Measurements from ENCODE around the gene LETM1. TPM values are rescaled to one million over a fixed set of nuclear protein-coding genes. Genes with fewer than 3 reads are reported as not detected.

Gene LETM1
- total and polyA plus RNA-seq, 4 experiments from 2014 or later = 6.5 to 42.8 (median 25.5) TPM

DNA sequence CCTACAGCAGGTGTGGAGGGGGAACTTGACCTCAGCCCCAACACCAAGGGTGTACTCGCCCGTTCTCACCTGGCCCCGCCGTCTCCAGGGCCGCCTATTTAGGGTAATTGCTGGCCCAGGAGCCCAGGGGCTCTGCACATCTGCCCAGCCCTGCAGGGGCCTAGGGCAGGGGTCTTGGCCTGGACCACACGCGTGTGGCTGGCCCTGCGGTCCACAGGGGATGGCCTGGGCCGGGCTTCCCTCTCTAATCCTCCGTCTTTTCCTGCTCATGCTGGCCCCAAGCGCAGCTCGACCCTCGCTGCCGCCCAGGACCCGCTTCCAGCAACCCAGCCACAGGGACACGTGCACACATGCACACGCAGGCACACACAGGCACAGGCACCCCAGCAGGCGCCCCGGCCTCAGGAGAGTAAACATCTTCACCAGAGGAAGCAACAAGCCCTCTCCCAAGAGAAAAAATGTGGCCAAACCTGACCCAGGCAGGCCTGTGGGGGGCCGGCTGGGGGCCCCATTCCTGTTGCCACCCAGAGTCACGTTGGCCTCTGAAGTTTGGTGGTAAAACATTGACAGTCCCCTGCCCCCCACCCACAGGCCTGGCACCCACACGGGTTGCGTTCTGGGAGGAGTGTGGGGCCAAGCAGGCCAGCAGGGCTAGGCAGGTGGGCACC lies 87.5 kb downstream of the LETM1 start:
- ChIA-PET POLR2A (ENCODE audit: partially characterized antibody) (no interaction called here), CTCF (ENCODE audit: partially characterized antibody) (no interaction called here)
- no peak overlapping the region for H3K4me3 ChIP-seq (ENCODE audit: low read length in 2 of 2)
- no peak for DNase-seq
- Mint-ChIP-seq H3K27me3 (peaks cover 6 to 8% of the 10 kb centered on the region in 2 donors), H3K4me1 (peaks cover 0 to 4% (median under 1%) of the 10 kb centered on the region in 4 donors), H3K9me3 (no peaks in the 10 kb centered on the region), H3K4me3 (peak overlapping the region; percentile 40 to 87 (median 66)), H3K36me3 (no peaks in the 10 kb centered on the region), H3K27ac (peak overlapping the region in 1 of 7 donors; percentile 73)
- H3K9me3 ChIP-seq (ENCODE audit: control insufficient read depth in 1 of 2, low read length in 2 of 2) = no peaks in the 10 kb centered on the region
- H3K4me1 ChIP-seq (ENCODE audit: insufficient read depth, low read length) = no peaks in the 10 kb centered on the region
- no peaks in the 10 kb centered on the region for H3K36me3 ChIP-seq (ENCODE audit: insufficient read depth, low read length)
- no peak overlapping the region for H3K27ac ChIP-seq (ENCODE audit: low read depth, low read length)
- H3K27me3 ChIP-seq (ENCODE audit: insufficient read depth, low read length) = peaks cover 4% of the 10 kb centered on the region
- intact Hi-C loops (cut with micrococcal nuclease) = no loop called here

DNA sequence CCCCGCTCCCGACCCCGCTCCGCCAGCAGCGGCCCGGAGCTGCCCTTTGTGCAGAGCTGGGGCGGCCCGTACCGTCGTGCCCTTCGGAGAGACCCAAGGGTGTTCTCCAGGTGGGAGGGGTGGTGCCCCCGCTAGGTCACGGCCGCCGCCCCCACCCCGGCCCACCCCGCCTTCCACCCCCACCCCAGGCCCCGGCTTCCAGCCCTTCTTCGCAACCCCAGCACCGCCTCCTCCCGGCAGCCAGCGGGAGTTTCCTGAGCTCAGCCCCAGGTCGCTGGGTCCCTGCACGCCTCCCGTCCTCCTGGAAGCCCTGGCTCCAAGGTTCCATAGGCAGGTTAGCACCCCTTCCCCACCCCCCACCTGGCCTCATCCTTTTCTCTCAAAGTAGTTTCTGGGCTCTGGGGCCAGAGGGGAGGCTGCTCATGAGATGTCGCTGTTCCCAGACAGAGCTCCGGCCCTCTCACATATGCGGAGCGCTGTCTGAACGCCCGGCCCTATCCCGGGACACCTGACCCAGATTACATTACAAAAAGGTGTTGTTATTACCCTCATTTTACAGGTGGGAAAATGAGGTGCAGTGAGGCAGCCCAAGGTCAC lies 88.1 kb downstream of the LETM1 start:
- Histone ChIP-seq H3K4me1 (ENCODE audit: insufficient read depth, low read length) (no peaks in the 10 kb centered on the region), H3K36me3 (ENCODE audit: insufficient read depth, low read length) (no peaks in the 10 kb centered on the region), H3K4me3 (ENCODE audit: low read length in 2 of 2) (no peak overlapping the region), H3K27me3 (ENCODE audit: insufficient read depth, low read length) (peaks cover 4% of the 10 kb centered on the region), H3K9me3 (ENCODE audit: control insufficient read depth in 1 of 2, low read length in 2 of 2) (no peaks in the 10 kb centered on the region), H3K27ac (ENCODE audit: low read depth, low read length) (no peak overlapping the region)
- Mint-ChIP-seq H3K4me3 (peak overlapping the region in 6 of 8 donors; percentile 40 to 81 (median 66)), H3K9me3 (no peaks in the 10 kb centered on the region), H3K27ac (no peak overlapping the region), H3K36me3 (no peaks in the 10 kb centered on the region), H3K4me1 (peaks cover 0 to 4% (median under 1%) of the 10 kb centered on the region in 4 donors), H3K27me3 (peaks cover 6 to 8% of the 10 kb centered on the region in 2 donors)
- POLR2A ChIA-PET (ENCODE audit: partially characterized antibody) = no interaction called here
- CTCF ChIA-PET (ENCODE audit: partially characterized antibody) = no interaction called here
- DNase-seq = no peak
- intact Hi-C loops (cut with micrococcal nuclease) = no loop called here

DNA sequence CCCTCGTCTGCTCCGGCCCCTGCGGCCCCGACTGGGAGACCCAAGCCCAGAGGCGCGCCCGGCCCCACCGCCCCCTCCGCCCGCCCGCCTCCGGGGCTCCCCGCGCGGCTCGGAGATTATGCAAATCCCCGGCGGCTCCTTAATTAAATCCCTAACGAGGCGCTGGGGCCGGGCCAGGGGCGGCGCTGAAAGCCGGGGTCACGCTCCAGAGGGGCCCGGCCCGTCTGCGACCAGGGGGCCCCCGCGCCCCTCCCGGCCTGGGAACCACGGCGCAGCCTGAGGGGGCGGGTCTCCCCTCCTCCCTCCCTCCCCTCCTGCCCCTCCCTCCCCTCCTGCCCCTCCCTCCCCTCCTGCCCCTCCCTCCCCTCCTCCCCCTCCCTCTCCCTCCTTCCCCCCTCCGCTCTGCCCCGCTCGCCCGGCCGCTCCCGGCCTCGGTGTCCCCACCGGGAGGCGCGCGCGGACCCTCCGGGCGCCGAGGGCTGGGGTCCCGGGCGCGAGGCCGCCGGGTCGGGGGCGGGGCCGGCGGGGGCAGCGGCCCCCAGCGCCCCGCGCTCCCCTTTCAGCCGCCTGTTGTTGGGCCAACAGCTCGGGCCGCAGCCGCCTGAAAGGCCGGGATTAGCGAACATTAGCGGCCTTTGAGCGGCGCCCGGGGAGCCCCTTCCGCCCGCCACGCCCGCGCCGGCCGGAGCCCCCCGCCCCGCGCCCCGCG lies 88.7 kb downstream of the LETM1 start:
- H3K27ac Mint-ChIP-seq = no peak overlapping the region
- peaks cover 6 to 10% of the 10 kb centered on the region in 2 donors for H3K27me3 Mint-ChIP-seq
- H3K36me3 ChIP-seq (ENCODE audit: insufficient read depth, low read length) = no peaks in the 10 kb centered on the region
- POLR2A ChIA-PET (ENCODE audit: partially characterized antibody) = no interaction called here
- no peaks in the 10 kb centered on the region for H3K36me3 Mint-ChIP-seq
- no peak overlapping the region for H3K4me3 ChIP-seq (ENCODE audit: low read length in 2 of 2)
- no peak overlapping the region for H3K27ac ChIP-seq (ENCODE audit: low read depth, low read length)
- CTCF ChIA-PET (ENCODE audit: partially characterized antibody) = no interaction called here
- no peaks in the 10 kb centered on the region for H3K9me3 ChIP-seq (ENCODE audit: control insufficient read depth in 1 of 2, low read length in 2 of 2)
- intact Hi-C loops (cut with micrococcal nuclease) = no loop called here
- H3K27me3 ChIP-seq (ENCODE audit: insufficient read depth, low read length) = peaks cover 4% of the 10 kb centered on the region
- H3K9me3 Mint-ChIP-seq = no peaks in the 10 kb centered on the region
- no peaks in the 10 kb centered on the region for H3K4me1 ChIP-seq (ENCODE audit: insufficient read depth, low read length)
- no peak for DNase-seq
- no peak overlapping the region for H3K4me3 Mint-ChIP-seq
- H3K4me1 Mint-ChIP-seq = peaks cover 0 to 4% (median under 1%) of the 10 kb centered on the region in 4 donors

DNA sequence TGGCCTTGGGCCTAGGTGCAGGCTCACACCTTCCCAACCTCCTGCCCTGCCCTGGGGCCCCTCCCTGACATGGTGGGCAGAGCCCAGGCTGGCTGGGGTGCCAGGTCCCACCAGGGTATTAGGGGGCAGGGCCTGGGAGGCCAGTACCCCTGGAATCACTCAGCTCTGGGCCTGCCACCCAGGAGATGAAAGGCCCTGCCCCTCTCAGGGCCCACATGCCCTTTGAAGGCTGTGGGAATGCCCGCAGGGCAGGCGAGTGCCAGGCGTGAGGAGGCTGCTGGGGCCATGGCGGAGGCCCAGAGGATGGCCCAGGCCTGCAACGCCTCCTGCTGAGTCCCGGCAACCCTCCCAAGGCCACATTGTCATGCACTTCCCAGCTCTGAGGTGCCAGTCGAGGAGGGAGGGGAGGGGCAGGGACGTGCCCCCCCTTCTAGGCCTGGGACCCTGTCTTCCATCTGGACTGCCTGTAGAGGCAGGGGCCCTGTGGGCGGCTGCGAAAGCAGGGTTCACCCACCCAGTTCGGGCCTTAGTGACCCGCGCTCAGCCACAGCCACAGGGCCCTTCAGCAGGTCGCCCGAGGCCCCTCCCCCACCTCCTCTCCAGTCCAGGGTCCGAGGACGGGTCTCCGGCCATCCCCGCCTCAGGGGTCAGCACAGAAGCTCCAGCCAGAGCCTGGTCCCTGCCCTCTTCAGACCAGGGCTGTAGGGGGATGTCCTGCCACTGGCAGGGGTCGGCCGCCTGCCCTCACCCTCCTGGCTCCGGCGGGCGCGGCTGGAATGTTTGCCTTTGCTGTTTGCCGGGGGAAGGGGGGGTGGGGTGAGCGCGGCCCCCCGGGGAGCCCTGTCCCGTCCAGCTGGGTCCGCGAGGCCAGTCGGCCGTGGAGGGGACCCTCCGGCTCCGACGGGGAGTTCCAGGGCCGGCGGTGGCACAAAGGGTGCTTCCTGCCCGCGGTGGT lies 89.6 kb downstream of the LETM1 start:
- no peak for DNase-seq
- peaks cover 4% of the 10 kb centered on the region for H3K27me3 ChIP-seq (ENCODE audit: insufficient read depth, low read length)
- intact Hi-C loops (cut with micrococcal nuclease) = no loop called here
- no peaks in the 10 kb centered on the region for H3K36me3 ChIP-seq (ENCODE audit: insufficient read depth, low read length)
- H3K4me1 ChIP-seq (ENCODE audit: insufficient read depth, low read length) = no peaks in the 10 kb centered on the region
- H3K36me3 Mint-ChIP-seq = no peaks in the 10 kb centered on the region
- H3K9me3 Mint-ChIP-seq = no peaks in the 10 kb centered on the region
- peak overlapping the region in 1 of 8 donors; percentile 21 for H3K4me3 Mint-ChIP-seq
- no peak overlapping the region for H3K4me3 ChIP-seq (ENCODE audit: low read length in 2 of 2)
- peaks cover 0 to 4% (median 0%) of the 10 kb centered on the region in 4 donors for H3K4me1 Mint-ChIP-seq
- CTCF ChIA-PET (ENCODE audit: partially characterized antibody) = no interaction called here
- no peak overlapping the region for H3K27ac ChIP-seq (ENCODE audit: low read depth, low read length)
- H3K27me3 Mint-ChIP-seq = peaks cover 6 to 10% of the 10 kb centered on the region in 2 donors
- POLR2A ChIA-PET (ENCODE audit: partially characterized antibody) = no interaction called here
- no peak overlapping the region for H3K27ac Mint-ChIP-seq
- no peaks in the 10 kb centered on the region for H3K9me3 ChIP-seq (ENCODE audit: control insufficient read depth in 1 of 2, low read length in 2 of 2)

DNA sequence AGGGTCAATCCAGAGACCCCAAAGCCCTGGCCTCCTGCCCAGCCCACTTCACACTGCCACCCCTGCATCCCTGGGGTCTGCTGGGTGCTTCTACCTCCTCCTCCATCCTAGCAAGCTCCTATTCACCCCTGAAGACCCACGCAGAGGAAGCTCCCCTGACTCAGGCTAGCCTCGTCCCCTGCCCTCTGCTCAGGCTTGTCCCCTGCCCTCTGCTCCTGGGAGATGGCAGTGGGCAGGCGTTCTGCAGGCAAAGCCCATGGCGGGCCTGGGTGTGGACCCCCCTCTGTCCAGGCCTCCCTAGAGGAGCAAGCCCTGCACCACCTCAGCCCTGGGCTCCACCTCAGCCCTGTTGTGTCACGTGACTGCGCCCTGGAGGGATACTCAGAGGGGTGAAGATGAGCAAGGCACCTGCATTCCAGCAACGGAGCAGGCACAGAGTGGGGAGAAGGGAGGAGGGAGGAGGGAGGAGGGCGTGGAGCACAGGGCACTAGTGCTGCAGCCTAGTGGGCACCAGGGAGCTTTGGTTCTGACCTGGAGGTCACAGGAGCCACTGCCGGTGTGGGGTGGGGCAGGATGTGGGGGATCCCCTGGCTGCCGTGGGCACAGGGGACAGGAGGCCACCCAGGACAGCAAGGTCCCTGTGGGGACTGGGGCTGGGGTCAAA lies 90.4 kb downstream of the LETM1 start:
- intact Hi-C loops (cut with micrococcal nuclease) = no loop called here
- H3K36me3 ChIP-seq (ENCODE audit: insufficient read depth, low read length) = no peaks in the 10 kb centered on the region
- H3K4me1 ChIP-seq (ENCODE audit: insufficient read depth, low read length) = no peaks in the 10 kb centered on the region
- no peak overlapping the region for H3K27ac ChIP-seq (ENCODE audit: low read depth, low read length)
- H3K4me3 ChIP-seq (ENCODE audit: low read length in 2 of 2) = no peak overlapping the region
- H3K4me3 Mint-ChIP-seq = peak overlapping the region in 2 of 8 donors; percentile 21 to 35
- no peaks in the 10 kb centered on the region for H3K9me3 ChIP-seq (ENCODE audit: control insufficient read depth in 1 of 2, low read length in 2 of 2)
- H3K27me3 Mint-ChIP-seq = peaks cover 6 to 10% of the 10 kb centered on the region in 2 donors
- DNase-seq = no peak
- no peak overlapping the region for H3K27ac Mint-ChIP-seq
- ChIA-PET POLR2A (ENCODE audit: partially characterized antibody) (no interaction called here), CTCF (ENCODE audit: partially characterized antibody) (no interaction called here)
- no peaks in the 10 kb centered on the region for H3K9me3 Mint-ChIP-seq
- H3K36me3 Mint-ChIP-seq = no peaks in the 10 kb centered on the region
- H3K27me3 ChIP-seq (ENCODE audit: insufficient read depth, low read length) = peaks cover 4% of the 10 kb centered on the region
- H3K4me1 Mint-ChIP-seq = peaks cover 0 to 4% (median 0%) of the 10 kb centered on the region in 4 donors

DNA sequence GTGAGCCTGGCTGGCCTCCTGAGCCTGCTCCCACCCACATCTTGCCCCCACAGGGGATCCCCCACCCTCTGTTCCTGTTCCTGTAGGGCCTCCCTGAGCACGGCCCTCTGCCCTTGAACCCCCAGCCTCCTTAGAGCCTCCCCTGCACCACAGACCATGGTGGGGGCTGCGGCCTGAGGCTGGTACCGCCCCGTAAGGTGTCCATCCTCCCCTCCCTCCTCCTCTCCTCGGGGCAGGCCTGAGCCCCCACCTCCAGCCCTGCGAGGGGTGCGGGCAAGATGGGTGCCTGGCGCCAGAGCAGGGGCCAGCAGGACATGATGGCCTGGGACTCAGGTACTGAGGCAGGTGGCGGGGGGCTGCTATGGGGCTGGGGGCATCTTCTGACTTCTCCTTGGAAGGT lies 91.3 kb downstream of the LETM1 start:
- H3K36me3 Mint-ChIP-seq = no peaks in the 10 kb centered on the region
- H3K27me3 ChIP-seq (ENCODE audit: insufficient read depth, low read length) = peaks cover 4% of the 10 kb centered on the region
- H3K36me3 ChIP-seq (ENCODE audit: insufficient read depth, low read length) = no peaks in the 10 kb centered on the region
- H3K27me3 Mint-ChIP-seq = peaks cover 6 to 10% of the 10 kb centered on the region in 2 donors
- H3K4me1 ChIP-seq (ENCODE audit: insufficient read depth, low read length) = no peaks in the 10 kb centered on the region
- H3K9me3 Mint-ChIP-seq = no peaks in the 10 kb centered on the region
- ChIA-PET POLR2A (ENCODE audit: partially characterized antibody) (no interaction called here), CTCF (ENCODE audit: partially characterized antibody) (no interaction called here)
- no peak for DNase-seq
- H3K4me3 Mint-ChIP-seq = no peak overlapping the region
- no peak overlapping the region for H3K4me3 ChIP-seq (ENCODE audit: low read length in 2 of 2)
- H3K27ac Mint-ChIP-seq = no peak overlapping the region
- H3K27ac ChIP-seq (ENCODE audit: low read depth, low read length) = no peak overlapping the region
- intact Hi-C loops (cut with micrococcal nuclease) = no loop called here
- H3K4me1 Mint-ChIP-seq = peaks cover 0 to 4% (median 0%) of the 10 kb centered on the region in 4 donors
- H3K9me3 ChIP-seq (ENCODE audit: control insufficient read depth in 1 of 2, low read length in 2 of 2) = no peaks in the 10 kb centered on the region
